SK-N-SH treated with all-trans-retinoic acid at 6 μM for 48 hours (cell line): ENCODE results near the gene CALHM4.

Experiments used
- ATAC-seq: fragments of 200-7000 bp; cut with Tn5 transposase; 3 replicates; pipeline ENCODE4 v1.9.1; 2020; ENCODE audit warnings: mild to moderate bottlenecking, moderate library complexity
- BACH2 ChIP-seq: fragments of 250-450 bp; sonication (Bioruptor Pico); IDR thresholded peaks from 2 replicates; pipeline ENCODE4 v1.9.0; 2021; ENCODE audit warnings: mild to moderate bottlenecking, borderline replicate concordance
- CREB5 ChIP-seq: fragments of 250-450 bp; sonication (Bioruptor Pico); IDR thresholded peaks from 2 replicates; pipeline ENCODE4 v1.5.1; 2020; ENCODE audit warnings: low read depth, mild to moderate bottlenecking, moderate library complexity
- CSDC2 ChIP-seq: fragments of 250-450 bp; sonication (Bioruptor Pico); IDR thresholded peaks from 2 replicates; pipeline ENCODE4 v1.5.0; 2020; ENCODE audit warnings: mild to moderate bottlenecking, moderate library complexity
- CSRNP3 ChIP-seq: fragments of 250-450 bp; sonication (Bioruptor Pico); IDR thresholded peaks from 2 replicates; pipeline ENCODE4 v1.5.1; 2021; ENCODE audit warnings: mild to moderate bottlenecking, moderate library complexity
- GLIS3 ChIP-seq: fragments of 250-450 bp; sonication (Bioruptor Pico); IDR thresholded peaks from 2 replicates; pipeline ENCODE4 v1.5.0; 2020; ENCODE audit warnings: mild to moderate bottlenecking, moderate library complexity
- ISL1 ChIP-seq: fragments of 250-450 bp; sonication (Bioruptor Pico); IDR thresholded peaks from 2 replicates; pipeline ENCODE4 v2.1.2; 2022; ENCODE audit warnings: mild to moderate bottlenecking, moderate library complexity
- PATZ1 ChIP-seq: fragments of 250-450 bp; sonication (Bioruptor Pico); IDR thresholded peaks from 2 replicates; pipeline ENCODE4 v1.8.0; 2020; ENCODE audit warnings: mild to moderate bottlenecking, moderate library complexity, borderline replicate concordance
- POU6F1 ChIP-seq: fragments of 250-450 bp; sonication (Bioruptor Pico); IDR thresholded peaks from 2 replicates; pipeline ENCODE4 v1.8.0; 2021; ENCODE audit warnings: low read depth, mild to moderate bottlenecking, moderate library complexity, borderline replicate concordance
- PPARA ChIP-seq: fragments of 250-450 bp; sonication (Bioruptor Pico); IDR thresholded peaks from 2 replicates; pipeline ENCODE4 v1.5.0; 2020; ENCODE audit warnings: mild to moderate bottlenecking, borderline replicate concordance
- SNAI2 ChIP-seq: fragments of 250-450 bp; sonication (Bioruptor Pico); IDR thresholded peaks from 2 replicates; pipeline ENCODE4 v1.5.0; 2020; ENCODE audit warnings: mild to moderate bottlenecking, moderate library complexity
- TCF4 ChIP-seq: fragments of 250-450 bp; sonication (Bioruptor Pico); IDR thresholded peaks from 2 replicates; pipeline ENCODE4 v1.8.0; 2021; ENCODE audit warnings: mild to moderate bottlenecking, moderate library complexity, borderline replicate concordance
- TOX ChIP-seq: fragments of 250-450 bp; sonication (Bioruptor Pico); IDR thresholded peaks from 2 replicates; pipeline ENCODE4 v1.8.0; 2021; ENCODE audit warnings: mild to moderate bottlenecking, moderate library complexity, borderline replicate concordance
- TSHZ2 ChIP-seq: fragments of 250-450 bp; sonication (Bioruptor Pico); IDR thresholded peaks from 2 replicates; pipeline ENCODE4 v1.5.0; 2020; ENCODE audit warnings: mild to moderate bottlenecking, moderate library complexity
- ZC3H10 ChIP-seq: fragments of 250-450 bp; sonication (Bioruptor Pico); IDR thresholded peaks from 2 replicates; pipeline ENCODE4 v1.5.1; 2021; ENCODE audit warnings: mild to moderate bottlenecking, moderate library complexity
- ZFP3 ChIP-seq: fragments of 250-450 bp; sonication (Bioruptor Pico); IDR thresholded peaks from 2 replicates; pipeline ENCODE4 v1.5.0; 2020; ENCODE audit warnings: mild to moderate bottlenecking, moderate library complexity
- ZFP30 ChIP-seq: fragments of 450-650 bp; formaldehyde crosslinking; IDR thresholded peaks from 2 replicates; pipeline ENCODE4 v1.5.0; 2022; ENCODE audit warnings: mild to moderate bottlenecking, moderate library complexity
- ZNF565 ChIP-seq: fragments of 450-650 bp; formaldehyde crosslinking; conservative IDR thresholded peaks from 2 replicates; pipeline ENCODE4 v1.5.0; 2020; ENCODE audit warnings: low read depth, mild to moderate bottlenecking, moderate library complexity
- ZNF8 ChIP-seq: fragments of 450-650 bp; formaldehyde crosslinking; IDR thresholded peaks from 2 replicates; pipeline ENCODE4 v1.5.0; 2020; ENCODE audit warnings: mild to moderate bottlenecking, moderate library complexity

Gene CALHM4

GRCh38 chr6:116579143-116579542, 25.6 kb downstream of the CALHM4 start:
- TF ChIP-seq TSHZ2 (CRISPR knock-in tag) = no peak
- no peak for TF ChIP-seq CSDC2 (CRISPR knock-in tag)
- TF ChIP-seq ZC3H10 = no peak
- TF ChIP-seq ZNF8 (CRISPR knock-in tag) = no peak
- no peak for TF ChIP-seq PATZ1 (CRISPR knock-in tag)
- no peak for TF ChIP-seq ZFP30 (CRISPR knock-in tag)
- TF ChIP-seq TCF4 (CRISPR knock-in tag) = no peak
- no peak for TF ChIP-seq CSRNP3 (CRISPR knock-in tag)
- TF ChIP-seq CREB5 (CRISPR knock-in tag) = no peak
- ATAC-seq = peak; percentile 62; the same call in 2 of the 3 replicates

GRCh38 chr6:116580198-116580597, 26.6 kb downstream of the CALHM4 start:
- ATAC-seq = peak; percentile 56; the same call in 2 of the 3 replicates
- TF ChIP-seq CSRNP3 (CRISPR knock-in tag) (no peak), CSDC2 (CRISPR knock-in tag) (no peak), TOX (no peak), PPARA (no peak), CREB5 (CRISPR knock-in tag) (no peak), PATZ1 (CRISPR knock-in tag) (no peak), ZFP3 (CRISPR knock-in tag) (no peak), TSHZ2 (CRISPR knock-in tag) (no peak), ISL1 (CRISPR knock-in tag) (no peak), ZNF8 (CRISPR knock-in tag) (no peak), ZFP30 (CRISPR knock-in tag) (no peak), BACH2 (no peak), POU6F1 (no peak), ZC3H10 (no peak), GLIS3 (CRISPR knock-in tag) (no peak), ZNF565 (CRISPR knock-in tag) (no peak), SNAI2 (no peak)
